SHP77 (cell line): Measurements from ENCODE around the gene SAXO1.
"Not testable (repeated sequence)": the region's sequence is repeated elsewhere in the genome, so short reads cannot be mapped to it uniquely, and the experiment has no call there.

Experiments used
- DNase-seq, 2 experiments: peaks; one replicate each; lab custom pipeline; 2025; lab: John Stamatoyannopoulos, UW

Gene SAXO1

GRCh38 chr9:18970393-18970792, 62.6 kb downstream of the SAXO1 start:
- DNase-seq, result no peak

GRCh38 chr9:18969128-18969527, 63.9 kb downstream of the SAXO1 start:
- no peak for DNase-seq

- DNase-seq, result no peak
Measured at GRCh38 chr9:18955626-18956025, 77.4 kb downstream of the SAXO1 start.

- no peak for DNase-seq
Measured at GRCh38 chr9:18951936-18952335, 81.1 kb downstream of the SAXO1 start.

- DNase-seq, result peak; percentile 81 to 82
Measured at GRCh38 chr9:18947892-18948339, 85.1 kb downstream of the SAXO1 start.

GRCh38 chr9:18942801-18943200, 90.2 kb downstream of the SAXO1 start:
- no peak for DNase-seq

- DNase-seq, result no peak
Measured at GRCh38 chr9:18941060-18941740, 91.8 kb downstream of the SAXO1 start.

- no peak for DNase-seq
Measured at GRCh38 chr9:18939943-18940342, 93.1 kb downstream of the SAXO1 start.

GRCh38 chr9:18936094-18936871, 96.7 kb downstream of the SAXO1 start:
- DNase-seq, result no peak

- DNase-seq, result no peak
Measured at GRCh38 chr9:18935541-18935940, 97.5 kb downstream of the SAXO1 start.

- not testable (repeated sequence) for DNase-seq
Measured at GRCh38 chr9:18930611-18931010, 102.4 kb downstream of the SAXO1 start.

- DNase-seq, result no peak
Measured at GRCh38 chr9:18928711-18929110, 104.3 kb downstream of the SAXO1 start.

GRCh38 chr9:18926513-18926912, 106.5 kb downstream of the SAXO1 start:
- DNase-seq, result no peak

- no peak for DNase-seq
Measured at GRCh38 chr9:18925880-18926279, 107.1 kb downstream of the SAXO1 start.

GRCh38 chr9:18923671-18924430, 109.2 kb downstream of the SAXO1 start:
- DNase-seq, result no peak

- DNase-seq, result peak in 1 of 2 experiments; percentile 4
Measured at GRCh38 chr9:18923167-18923566, 109.8 kb downstream of the SAXO1 start.

- DNase-seq, result no peak
Measured at GRCh38 chr9:18922161-18922885, 110.7 kb downstream of the SAXO1 start.

- no peak for DNase-seq
Measured at GRCh38 chr9:18921366-18922075, 111.5 kb downstream of the SAXO1 start.

GRCh38 chr9:18920141-18921084, 112.6 kb downstream of the SAXO1 start:
- no peak for DNase-seq

GRCh38 chr9:18911714-18912342, 121.2 kb downstream of the SAXO1 start:
- no peak for DNase-seq
